ENCODE measurements around the gene ELF1. TPM values are rescaled to one million over a fixed set of nuclear protein-coding genes. Genes with fewer than 3 reads are reported as not detected.

Gene ELF1
- 10 to 100 TPM; 31.1 to 60.5 (median 39.5) TPM for total RNA-seq
- polyA plus RNA-seq: 10 to 100 TPM in 1 of 2 donors, 1 to 10 TPM in 1; 9.9 to 10.4 TPM
- long read RNA-seq, donor 1, partial matches to known transcripts: 3 of 19 reads
- long read RNA-seq, donor 1, other reads (novel, unspliced or antisense): 15 of 19 reads
- long read RNA-seq, donor 2, partial matches to known transcripts: 13 of 29 reads
- long read RNA-seq, donor 2, other reads (novel, unspliced or antisense): 15 of 29 reads
- long read RNA-seq, donor 3, partial matches to known transcripts: 7 of 24 reads
- long read RNA-seq, donor 3, other reads (novel, unspliced or antisense): 15 of 24 reads

GRCh38 chr13:41019011-41019487 is at the start of gene ELF1:
Gene ELF1 (minus strand): TSS chr13:41019316. CDS start chr13:40982054, 37,262 bp downstream.
- ATAC-seq (peak; percentile 80 to 91 (median 88)), DNase-seq (peak in 1 of 2 donors; percentile 39)
- H3K4me3 ChIP-seq: peak within 1 kb of the TSS in 6 of 10 donors; percentile 4 to 57 (median 32)
- H3K27me3 ChIP-seq: no peaks in the 10 kb centered on the region
- intact Hi-C loops (cut with DNase I): no loop called here
- peaks cover 0 to 1% (median 0%) of the 10 kb centered on the region in 9 donors for H3K36me3 ChIP-seq
- H3K9me3 ChIP-seq: no peaks in the 10 kb centered on the region
- peak within 1 kb of the TSS in 9 of 10 donors; percentile 31 to 93 (median 53) for H3K27ac ChIP-seq
- TF ChIP-seq CTCF (IDR thresholded peaks at IDR 0.05): no peak
- peaks cover 0 to 80% (median 57%) of the 10 kb centered on the region in 9 donors for H3K4me1 ChIP-seq
- 43 to 58% methylated on average over 4 of the region's 4 CpGs for WGBS, 2 donors

GRCh38 chr13:41065078-41065477 is 46.0 kb upstream of the ELF1 start:
- no peak for DNase-seq
- peaks cover 0 to 71% (median 44%) of the 10 kb centered on the region in 9 donors for H3K36me3 ChIP-seq
- intact Hi-C loops (cut with DNase I): loop anchor here in 2 of 10 donors (10.0 kb wide), 3 partner anchors 130 to 280 kb away; partner anchors contain the start of genes KBTBD7 (in 1 of the 2), NAA16 (in 1 of the 2) and SLC25A15 (in 1 of the 2)

GRCh38 chr13:41064493-41064892 is 45.4 kb upstream of the ELF1 start:
- 51 to 59% methylated on average over 2 of the region's 2 CpGs for WGBS, 2 donors
- Histone ChIP-seq H3K9me3 (no peaks in the 10 kb centered on the region), H3K27ac (peak overlapping the region; percentile 19 to 98 (median 94)), H3K36me3 (peaks cover 0 to 65% (median 38%) of the 10 kb centered on the region in 9 donors), H3K4me3 (no peak overlapping the region), H3K4me1 (peaks cover 0 to 46% (median 40%) of the 10 kb centered on the region in 9 donors), H3K27me3 (no peaks in the 10 kb centered on the region)
- no peak for ATAC-seq
- DNase-seq: no peak
- intact Hi-C loops (cut with DNase I): loop anchor here in 6 of 10 donors (5.0 to 10.0 kb wide), 9 partner anchors 68 to 292 kb away; partner anchors contain the start of genes KBTBD6 (in 2 of the 6), KBTBD7 (in 1 of the 6), MRPS31 (in 1 of the 6) and NAA16 (in 1 of the 6)
- TF ChIP-seq CTCF (IDR thresholded peaks at IDR 0.05): no peak

More at GRCh38 chr13:41065078-41065477, 46.0 kb upstream of the ELF1 start:
- no peak for TF ChIP-seq CTCF (IDR thresholded peaks at IDR 0.05)
- H3K27me3 ChIP-seq: no peaks in the 10 kb centered on the region
- H3K4me3 ChIP-seq: no peak overlapping the region
- peaks cover 0 to 43% (median 37%) of the 10 kb centered on the region in 9 donors for H3K4me1 ChIP-seq
- peak overlapping the region; percentile 19 to 98 (median 94) for H3K27ac ChIP-seq
- no peaks in the 10 kb centered on the region for H3K9me3 ChIP-seq
- no peak for ATAC-seq
